Naive thymus-derived CD8-positive, alpha-beta T cell (primary cell): ENCODE measurements around the gene MC4R. TPM values are rescaled to one million over a fixed set of nuclear protein-coding genes. Genes with fewer than 3 reads are reported as not detected.

Experiments
- ATAC-seq, 2 donors: fragments of 150-1000 bp; cut with Tn5 transposase in 1 of 2; sonication (Bioruptor Pico), chemical (Tn5 transposase) in 1 of 2; 1 replicate in 1 of 2; 2 replicates in 1 of 2; pipeline ENCODE4 v1.10.0; 2021; ENCODE audit warnings: mild to moderate bottlenecking in 2 of 2, moderate library complexity in 2 of 2
- POLR2A ChIA-PET: fragments of 350-600 bp; sonication (Branson Sonifier 250); formaldehyde crosslinking; loops from one replicate; lab custom pipeline; 2021; ENCODE audit warnings: antibody characterized with exemption; lab: Charles Lee
- DNase-seq, 10 donors: peaks; one replicate each; pipeline versions ENCODE4 v3.0.0 to v3.0.0-alpha.2; 2020 to 2022
- H3K27ac Mint-ChIP-seq, 10 donors: one replicate each; pipeline ENCODE4 v1.8.0; 2020 to 2022; ENCODE audit warnings: mild to moderate bottlenecking in 10 of 10, mixed read lengths in 10 of 10, moderate library complexity in 4 of 10, inconsistent platforms in 1 of 10
- H3K27me3 Mint-ChIP-seq, 5 donors: one replicate each; pipeline ENCODE4 v1.8.0; 2021 to 2022; ENCODE audit warnings: mixed read lengths in 5 of 5
- H3K36me3 Mint-ChIP-seq, 3 donors: one replicate each; pipeline ENCODE4 v1.8.0; 2020 to 2022; ENCODE audit warnings: mixed read lengths in 3 of 3, mild to moderate bottlenecking in 2 of 3, inconsistent platforms in 1 of 3
- H3K4me1 Mint-ChIP-seq, 4 donors: one replicate each; pipeline ENCODE4 v1.8.0; 2021 to 2022; ENCODE audit warnings: mixed read lengths in 4 of 4
- H3K4me3 Mint-ChIP-seq, 10 donors: one replicate each; pipeline ENCODE4 v1.8.0; 2020 to 2022; ENCODE audit warnings: mild to moderate bottlenecking in 10 of 10, mixed read lengths in 10 of 10, moderate library complexity in 6 of 10, inconsistent platforms in 1 of 10
- H3K9me3 Mint-ChIP-seq, 9 donors: one replicate each; pipeline ENCODE4 v1.8.0; 2020 to 2022; ENCODE audit warnings: mixed read lengths in 9 of 9, mild to moderate bottlenecking in 3 of 9, inconsistent platforms in 1 of 9, moderate library complexity in 1 of 9
- polyA plus RNA-seq, 3 donors: library from polyadenylated mRNA; unstranded; fragments of 300-500 nt; fragmentation: Illumina TruSeq; gene quantifications; one replicate each; pipeline ENCODE4 v1.2.3, GENCODE V29; 2021
- total RNA-seq, 8 experiments: library from RNA in 2 of 8; stranded (reverse) in 2 of 8; gene quantifications; one replicate each; pipeline ENCODE4 v1.2.3 and lab custom pipeline; 2021 to 2026

Gene MC4R
- total and polyA plus RNA-seq, 5 experiments from 2014 or later: not detected

DNA sequence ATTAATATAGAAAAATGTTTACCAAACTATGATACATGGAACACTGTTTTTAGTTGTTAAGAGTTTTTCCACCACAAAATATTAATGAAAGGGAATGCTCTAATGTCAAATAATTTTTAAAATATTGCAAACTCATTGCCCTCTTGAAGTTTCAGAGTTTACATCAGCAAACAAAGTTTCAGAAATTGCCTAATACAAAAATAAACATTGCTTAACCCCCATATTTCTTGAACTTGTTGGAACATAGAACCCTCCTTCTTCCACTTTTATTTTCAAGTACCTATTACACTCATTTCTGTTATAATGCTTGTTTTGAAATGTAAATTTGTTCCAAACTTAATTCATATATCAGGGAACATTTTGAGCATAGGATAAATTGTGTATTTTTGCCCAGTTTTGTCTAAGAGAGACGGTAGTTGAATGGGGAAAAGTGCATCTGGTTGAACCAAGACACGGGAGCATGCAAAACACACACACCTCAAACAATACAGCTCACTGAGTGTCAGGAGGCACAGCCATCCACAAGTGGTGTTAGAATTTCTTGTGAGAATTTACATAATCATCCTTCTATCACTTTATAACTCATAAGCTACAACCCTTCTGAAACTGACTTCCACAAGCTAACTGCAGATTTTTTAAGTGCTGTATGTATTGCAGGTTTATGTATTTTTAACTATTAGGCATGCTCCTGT lies 5.3 kb upstream of the MC4R start:
- POLR2A ChIA-PET: no interaction called here
- Mint-ChIP-seq H3K4me1 (no peaks in the 10 kb centered on the region), H3K27me3 (no peaks in the 10 kb centered on the region), H3K9me3 (peaks cover 0 to 1% (median 0%) of the 10 kb centered on the region in 9 donors), H3K36me3 (no peaks in the 10 kb centered on the region), H3K4me3 (no peak overlapping the region), H3K27ac (no peak overlapping the region)
- ATAC-seq (no peak), DNase-seq (no peak)

DNA sequence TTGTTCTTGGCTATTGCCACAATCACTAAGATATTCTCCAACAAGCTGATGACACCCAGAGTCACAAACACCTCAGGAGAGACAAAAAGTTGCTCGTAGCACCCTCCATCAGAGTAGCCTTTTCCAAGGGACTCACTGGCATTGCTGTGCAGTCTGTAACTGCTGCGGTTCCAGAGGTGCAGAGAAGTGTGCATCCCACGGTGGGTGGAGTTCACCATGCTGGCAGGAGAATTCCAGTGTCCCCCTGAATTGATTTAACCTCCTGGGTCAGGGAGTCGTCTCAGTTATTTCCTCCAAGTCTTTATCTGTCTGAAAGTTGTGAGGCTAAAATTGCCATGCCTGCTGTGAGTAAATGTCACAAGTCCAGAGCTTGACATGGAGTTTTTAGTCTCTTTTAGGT lies 443 bp downstream of the MC4R start:
- DNase-seq (no peak), ATAC-seq (no peak)
- peaks cover 0 to 2% (median 0%) of the 10 kb centered on the region in 9 donors for H3K9me3 Mint-ChIP-seq
- peaks cover 0 to 3% (median 0%) of the 10 kb centered on the region in 4 donors for H3K4me1 Mint-ChIP-seq
- POLR2A ChIA-PET: no interaction called here
- H3K27me3 Mint-ChIP-seq: no peaks in the 10 kb centered on the region
- H3K36me3 Mint-ChIP-seq: no peaks in the 10 kb centered on the region
- H3K4me3 Mint-ChIP-seq: no peak overlapping the region
- H3K27ac Mint-ChIP-seq: no peak overlapping the region

DNA sequence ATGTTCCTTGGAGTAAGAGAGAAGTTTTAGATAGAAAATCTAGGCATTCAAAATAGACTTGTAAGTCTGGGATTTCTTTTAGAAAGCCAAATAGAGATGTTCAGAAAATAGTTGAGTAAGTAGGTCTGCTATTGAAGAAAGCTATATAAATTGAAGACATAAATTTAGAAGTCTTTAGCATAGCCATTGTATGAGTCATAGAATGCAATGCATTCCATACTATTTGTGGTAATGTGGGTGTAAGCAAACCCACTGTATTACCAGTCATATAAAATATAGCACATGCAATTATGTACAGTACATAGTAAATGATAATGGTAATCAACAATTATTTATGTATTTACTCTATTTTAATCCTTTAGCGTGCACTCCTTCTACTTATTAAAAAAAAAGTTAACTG lies 14.1 kb downstream of the MC4R start:
- peaks cover 0 to 13% (median 0%) of the 10 kb centered on the region in 9 donors for H3K9me3 Mint-ChIP-seq

DNA sequence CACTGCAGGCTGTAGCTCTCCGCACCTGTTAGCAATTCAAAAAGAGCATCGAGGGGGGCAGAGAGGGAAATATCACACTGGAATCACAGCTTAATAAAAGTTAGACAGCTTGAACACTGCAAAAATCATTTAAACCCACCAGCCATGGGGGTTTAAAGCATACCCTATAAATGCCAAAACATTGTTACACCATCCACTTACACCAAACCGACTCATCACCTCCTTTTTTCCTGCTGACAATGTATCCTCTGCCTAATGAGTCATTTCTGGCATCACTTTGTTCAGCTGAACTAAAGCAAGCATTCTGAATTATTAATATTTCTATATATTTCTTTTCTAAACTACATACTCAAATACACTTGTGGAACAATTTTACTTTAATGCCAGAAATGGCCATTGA lies 21.6 kb downstream of the MC4R start:
- Mint-ChIP-seq H3K36me3 (no peaks in the 10 kb centered on the region), H3K27ac (no peak overlapping the region), H3K4me1 (no peaks in the 10 kb centered on the region), H3K9me3 (peaks cover 0 to 13% (median 0%) of the 10 kb centered on the region in 9 donors), H3K4me3 (no peak overlapping the region), H3K27me3 (no peaks in the 10 kb centered on the region)
- POLR2A ChIA-PET: no interaction called here
- no peak for DNase-seq
- no peak for ATAC-seq

More for the DNA sequence above, 14.1 kb downstream of the MC4R start:
- ATAC-seq (no peak), DNase-seq (no peak)
- no peaks in the 10 kb centered on the region for H3K36me3 Mint-ChIP-seq
- no peaks in the 10 kb centered on the region for H3K4me1 Mint-ChIP-seq
- POLR2A ChIA-PET: no interaction called here
- no peak overlapping the region for H3K4me3 Mint-ChIP-seq
- H3K27me3 Mint-ChIP-seq: no peaks in the 10 kb centered on the region
- no peak overlapping the region for H3K27ac Mint-ChIP-seq

DNA sequence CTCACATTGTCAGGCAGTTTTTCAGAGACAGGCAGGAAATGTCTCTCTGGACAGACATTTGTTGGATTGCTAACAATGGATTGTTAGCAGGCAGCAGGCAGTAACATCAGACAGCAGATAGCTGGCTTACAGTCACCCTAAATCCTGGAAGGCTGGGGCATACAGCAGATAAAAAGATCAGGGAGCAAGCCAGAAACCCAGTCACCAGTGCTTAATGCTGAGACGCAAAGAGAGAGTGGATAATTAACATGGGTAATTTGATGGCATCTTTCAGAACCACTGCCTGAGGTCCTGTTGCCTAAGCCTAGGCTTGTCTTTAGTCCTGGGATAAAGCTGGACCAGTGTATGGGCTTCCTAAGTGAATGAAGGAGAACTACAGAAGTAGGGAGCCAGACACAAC lies 22.4 kb downstream of the MC4R start:
- no peak for DNase-seq
- Mint-ChIP-seq H3K4me1 (no peaks in the 10 kb centered on the region), H3K27ac (no peak overlapping the region), H3K27me3 (no peaks in the 10 kb centered on the region), H3K36me3 (no peaks in the 10 kb centered on the region), H3K4me3 (no peak overlapping the region), H3K9me3 (peaks cover 0 to 13% (median 0%) of the 10 kb centered on the region in 9 donors)
- no peak for ATAC-seq
- POLR2A ChIA-PET: no interaction called here

DNA sequence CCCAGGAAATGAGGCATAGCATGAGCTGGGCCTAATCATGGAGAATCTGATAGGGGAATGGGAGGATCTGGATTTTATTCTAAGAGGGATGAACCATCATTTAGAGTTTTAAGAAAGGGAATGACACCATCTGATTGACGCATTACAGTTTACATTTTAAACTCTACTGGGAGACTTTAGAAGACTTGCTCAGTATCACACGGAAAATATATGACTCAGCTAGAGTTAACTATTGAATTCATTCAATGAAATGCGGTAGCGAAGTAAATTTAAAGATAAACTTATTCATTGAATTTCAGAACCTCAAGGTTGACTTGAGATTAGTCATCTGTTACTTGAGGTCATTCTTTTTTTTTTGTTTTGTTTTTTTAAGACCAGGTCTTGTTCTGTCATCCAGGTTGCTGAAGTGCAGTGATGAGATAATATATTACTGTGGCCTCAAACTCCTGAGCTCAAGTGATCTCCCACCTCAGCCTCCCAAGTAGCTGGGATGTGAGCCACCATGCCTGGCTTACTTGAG lies 25.0 kb downstream of the MC4R start:
- ATAC-seq: no peak
- no peak overlapping the region for H3K4me3 Mint-ChIP-seq
- peaks cover 0 to 1% (median 0%) of the 10 kb centered on the region in 5 donors for H3K27me3 Mint-ChIP-seq
- POLR2A ChIA-PET: no interaction called here
- peaks cover 0 to 13% (median 0%) of the 10 kb centered on the region in 9 donors for H3K9me3 Mint-ChIP-seq
- H3K27ac Mint-ChIP-seq: no peak overlapping the region
- no peaks in the 10 kb centered on the region for H3K4me1 Mint-ChIP-seq
- no peak for DNase-seq
- no peaks in the 10 kb centered on the region for H3K36me3 Mint-ChIP-seq

DNA sequence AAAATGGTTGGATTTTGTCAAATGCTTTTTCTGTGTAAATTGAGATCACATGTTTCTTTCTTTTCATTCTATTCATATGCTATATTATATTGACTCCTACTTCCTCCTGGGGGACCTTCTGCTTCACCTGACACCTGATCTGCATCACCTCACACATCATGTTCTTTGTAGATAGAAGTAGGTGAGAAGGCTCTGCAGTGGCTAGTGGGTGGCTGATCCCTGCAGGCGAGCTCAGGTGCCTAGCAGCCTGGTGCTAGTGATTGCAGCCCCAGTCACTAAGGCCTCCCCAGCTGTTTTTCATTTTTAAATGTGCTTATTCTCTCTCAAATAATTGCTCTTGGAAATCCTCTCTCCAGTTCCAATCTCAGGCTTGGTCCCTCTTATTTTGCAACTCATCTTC lies 33.6 kb downstream of the MC4R start:
- Mint-ChIP-seq H3K4me3 (no peak overlapping the region), H3K27ac (no peak overlapping the region), H3K4me1 (no peaks in the 10 kb centered on the region), H3K36me3 (no peaks in the 10 kb centered on the region), H3K27me3 (no peaks in the 10 kb centered on the region), H3K9me3 (peaks cover 0 to 28% (median 3%) of the 10 kb centered on the region in 9 donors)
- no peak for ATAC-seq
- POLR2A ChIA-PET: no interaction called here
- DNase-seq: no peak

DNA sequence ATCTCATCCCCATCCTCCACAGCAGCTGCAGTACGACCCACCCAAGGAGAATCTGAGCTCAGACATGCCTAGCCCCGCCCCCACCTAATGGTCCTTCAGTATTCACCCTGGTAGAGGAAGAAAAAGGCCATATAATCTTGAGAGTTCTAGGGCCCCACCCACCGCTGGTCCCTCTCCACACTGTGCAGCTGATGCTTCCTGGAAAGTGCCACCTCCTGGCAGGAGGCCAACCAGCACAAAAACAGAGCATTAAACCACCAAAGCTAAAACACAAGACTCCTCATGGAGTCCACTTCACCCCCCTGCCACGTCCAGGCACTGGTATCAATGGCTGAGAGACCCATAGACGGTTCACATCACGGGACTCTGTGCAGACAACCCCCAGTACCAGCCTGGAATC lies 40.7 kb downstream of the MC4R start:
- POLR2A ChIA-PET: no interaction called here
- no peak overlapping the region for H3K4me3 Mint-ChIP-seq
- ATAC-seq (no peak), DNase-seq (no peak)
- H3K4me1 Mint-ChIP-seq: no peaks in the 10 kb centered on the region
- H3K9me3 Mint-ChIP-seq: peaks cover 0 to 22% (median 4%) of the 10 kb centered on the region in 9 donors
- H3K27me3 Mint-ChIP-seq: no peaks in the 10 kb centered on the region
- H3K27ac Mint-ChIP-seq: no peak overlapping the region
- no peaks in the 10 kb centered on the region for H3K36me3 Mint-ChIP-seq

DNA sequence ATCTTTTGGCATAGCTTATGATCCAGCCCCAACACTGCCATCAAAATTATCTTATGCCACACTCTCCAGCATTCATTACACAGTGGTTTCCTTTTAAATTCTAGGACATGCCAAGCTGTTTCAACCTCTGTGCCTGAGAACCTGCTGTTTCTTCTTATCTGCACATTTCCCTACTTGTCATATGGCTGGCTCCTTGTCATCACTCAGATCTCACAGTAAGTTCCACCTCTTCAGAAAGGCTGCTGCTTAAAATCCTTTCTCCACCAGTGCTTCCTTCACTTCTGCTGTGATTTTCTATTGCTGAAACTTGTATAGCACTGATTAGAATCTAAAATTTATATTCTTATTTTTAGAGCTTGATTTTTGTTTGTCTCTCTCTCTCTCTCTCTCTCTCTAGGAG lies 43.4 kb downstream of the MC4R start:
- H3K36me3 Mint-ChIP-seq: no peaks in the 10 kb centered on the region
- no peak for DNase-seq
- no peak overlapping the region for H3K27ac Mint-ChIP-seq
- H3K4me3 Mint-ChIP-seq: no peak overlapping the region
- peaks cover 0 to 11% (median 1%) of the 10 kb centered on the region in 9 donors for H3K9me3 Mint-ChIP-seq
- no peak for ATAC-seq
- no peaks in the 10 kb centered on the region for H3K4me1 Mint-ChIP-seq
- POLR2A ChIA-PET: no interaction called here
- H3K27me3 Mint-ChIP-seq: no peaks in the 10 kb centered on the region

DNA sequence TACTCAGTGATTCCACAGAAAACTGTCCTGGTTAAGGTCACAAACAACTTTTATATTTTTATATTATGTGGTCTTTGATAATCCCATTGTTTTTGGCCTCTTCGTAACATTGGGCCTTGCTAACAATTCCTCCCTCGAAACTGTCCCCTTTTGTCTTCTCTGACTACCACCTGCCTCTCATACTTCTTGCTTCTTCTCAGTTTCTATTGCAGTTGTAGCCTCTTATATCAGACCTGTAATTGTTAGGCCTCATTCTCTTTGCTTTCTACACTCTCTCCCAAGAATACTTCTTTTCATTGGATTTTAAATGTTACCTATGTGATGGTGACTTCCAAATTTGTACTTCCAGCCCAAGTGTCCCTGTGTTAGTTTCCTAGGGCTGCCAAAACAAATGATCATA lies 44.7 kb downstream of the MC4R start:
- no peaks in the 10 kb centered on the region for H3K4me1 Mint-ChIP-seq
- no peak for ATAC-seq
- POLR2A ChIA-PET: no interaction called here

DNA sequence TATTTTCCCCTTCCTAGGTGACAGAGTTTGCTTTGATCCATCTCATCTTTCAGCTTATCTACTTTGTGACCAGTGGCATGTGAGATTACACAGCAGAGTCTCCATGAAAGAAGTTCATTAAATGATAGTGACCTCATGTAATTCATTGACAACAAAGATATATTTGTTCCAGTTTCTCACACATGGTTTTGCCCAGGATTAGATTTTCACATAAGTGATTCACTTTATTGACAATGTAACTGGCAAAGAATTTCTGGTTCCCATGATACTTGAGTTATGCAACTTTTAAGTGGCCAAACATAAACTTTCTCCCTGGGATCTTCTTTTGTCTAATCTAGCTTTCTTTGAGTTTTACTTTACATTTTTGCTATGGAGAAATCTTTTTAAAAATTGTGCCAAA lies 50.0 kb downstream of the MC4R start:
- Mint-ChIP-seq H3K27me3 (no peaks in the 10 kb centered on the region), H3K4me3 (no peak overlapping the region), H3K36me3 (no peaks in the 10 kb centered on the region), H3K9me3 (peaks cover 0 to 15% (median 3%) of the 10 kb centered on the region in 9 donors), H3K27ac (no peak overlapping the region), H3K4me1 (no peaks in the 10 kb centered on the region)
- ATAC-seq (no peak), DNase-seq (no peak)
- POLR2A ChIA-PET: no interaction called here

More for the DNA sequence above, 44.7 kb downstream of the MC4R start:
- Mint-ChIP-seq H3K4me3 (no peak overlapping the region), H3K27me3 (no peaks in the 10 kb centered on the region), H3K36me3 (no peaks in the 10 kb centered on the region), H3K9me3 (peaks cover 0 to 7% (median 0%) of the 10 kb centered on the region in 9 donors), H3K27ac (no peak overlapping the region)
- no peak for DNase-seq
